ENCODE measurements around the gene DMTF1. TPM values are rescaled to one million over a fixed set of nuclear protein-coding genes. Genes with fewer than 3 reads are reported as not detected.

Gene DMTF1
- polyA plus RNA-seq, 1 experiment: 61.1 TPM

DNA sequence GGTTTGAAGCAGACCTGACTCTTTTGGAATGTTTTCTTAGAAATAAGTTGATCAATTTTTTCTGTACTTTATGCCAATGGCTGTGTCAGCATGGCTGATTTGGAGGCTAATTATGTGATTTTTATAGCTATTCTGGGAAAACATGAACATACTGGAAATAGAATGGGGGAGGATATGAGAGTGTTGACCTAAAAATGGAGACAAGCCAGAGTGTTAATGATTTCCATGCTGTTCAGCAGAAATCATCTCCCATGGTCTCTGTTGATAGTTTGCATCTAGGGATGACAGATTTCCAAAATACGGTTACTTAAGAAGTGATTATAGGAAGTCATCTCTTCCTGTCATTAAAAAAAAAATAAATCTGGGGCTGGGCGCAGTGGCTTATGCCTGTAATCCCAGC lies 32.7 kb upstream of the DMTF1 start:
- Histone ChIP-seq H3K4me3 (ENCODE audit: low read depth, low read length) (no peak overlapping the region), H3K36me3 (ENCODE audit: control insufficient read depth, insufficient read depth, low read length) (no peaks in the 10 kb centered on the region), H3K27me3 (ENCODE audit: control insufficient read depth, insufficient read depth, low read length) (no peaks in the 10 kb centered on the region)
- POLR2A ChIA-PET: no interaction called here
- TF ChIP-seq, protein P1, sequence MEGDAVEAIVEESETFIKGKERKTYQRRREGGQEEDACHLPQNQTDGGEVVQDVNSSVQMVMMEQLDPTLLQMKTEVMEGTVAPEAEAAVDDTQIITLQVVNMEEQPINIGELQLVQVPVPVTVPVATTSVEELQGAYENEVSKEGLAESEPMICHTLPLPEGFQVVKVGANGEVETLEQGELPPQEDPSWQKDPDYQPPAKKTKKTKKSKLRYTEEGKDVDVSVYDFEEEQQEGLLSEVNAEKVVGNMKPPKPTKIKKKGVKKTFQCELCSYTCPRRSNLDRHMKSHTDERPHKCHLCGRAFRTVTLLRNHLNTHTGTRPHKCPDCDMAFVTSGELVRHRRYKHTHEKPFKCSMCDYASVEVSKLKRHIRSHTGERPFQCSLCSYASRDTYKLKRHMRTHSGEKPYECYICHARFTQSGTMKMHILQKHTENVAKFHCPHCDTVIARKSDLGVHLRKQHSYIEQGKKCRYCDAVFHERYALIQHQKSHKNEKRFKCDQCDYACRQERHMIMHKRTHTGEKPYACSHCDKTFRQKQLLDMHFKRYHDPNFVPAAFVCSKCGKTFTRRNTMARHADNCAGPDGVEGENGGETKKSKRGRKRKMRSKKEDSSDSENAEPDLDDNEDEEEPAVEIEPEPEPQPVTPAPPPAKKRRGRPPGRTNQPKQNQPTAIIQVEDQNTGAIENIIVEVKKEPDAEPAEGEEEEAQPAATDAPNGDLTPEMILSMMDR (IDR thresholded peaks at IDR 0.05; ENCODE audit: insufficient read depth, low read depth, low read length): no peak
- CTCF ChIA-PET: interaction anchor here (0.7 to 0.8 kb wide), 2 partner anchors 20 to 39 kb away, joined by 4 to 7 read pairs; no protein-coding TSS in a partner anchor
- DNase-seq (ENCODE audit: low read depth): no peak

- ChIA-PET CTCF (no interaction called here), POLR2A (no interaction called here)
- no peak for DNase-seq (ENCODE audit: low read depth)
- Histone ChIP-seq H3K4me3 (ENCODE audit: low read depth, low read length) (no peak overlapping the region), H3K36me3 (ENCODE audit: control insufficient read depth, insufficient read depth, low read length) (no peaks in the 10 kb centered on the region), H3K27me3 (ENCODE audit: control insufficient read depth, insufficient read depth, low read length) (no peaks in the 10 kb centered on the region)
- TF ChIP-seq, protein P1 (IDR thresholded peaks at IDR 0.05; ENCODE audit: insufficient read depth, low read depth, low read length): no peak
These were observed 29.1 kb upstream of the DMTF1 start for GRCh38 chr7:87123105-87123504.

DNA sequence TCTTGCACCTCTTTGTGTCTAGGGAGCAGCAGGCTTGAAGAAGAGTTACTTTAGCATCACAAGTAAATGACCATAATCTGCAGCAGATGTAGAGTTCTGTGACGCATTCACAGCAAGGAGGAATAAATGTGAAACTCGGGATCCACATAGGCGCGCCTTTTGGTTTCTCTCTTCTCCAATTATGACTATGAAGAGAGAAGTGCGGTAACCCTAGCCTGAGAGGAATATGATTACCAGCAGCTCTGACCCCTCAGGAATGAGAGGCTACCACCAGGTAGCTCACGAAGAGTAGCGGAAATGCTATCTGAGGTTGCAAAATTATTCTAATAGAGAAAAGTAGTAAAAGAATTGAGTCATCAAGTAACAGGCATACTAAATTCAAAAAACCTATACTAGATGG lies 25.2 kb upstream of the DMTF1 start:
- no peaks in the 10 kb centered on the region; the same call in 1 of the 2 replicates for H3K27me3 ChIP-seq (ENCODE audit: control insufficient read depth, insufficient read depth, low read length)
- ChIA-PET CTCF (interaction anchor here (0.7 kb wide), 1 partner anchor 165 kb away, joined by 3 read pairs; no protein-coding TSS in a partner anchor), POLR2A (no interaction called here)
- H3K36me3 ChIP-seq (ENCODE audit: control insufficient read depth, insufficient read depth, low read length): no peaks in the 10 kb centered on the region
- no peak overlapping the region for H3K4me3 ChIP-seq (ENCODE audit: low read depth, low read length)
- TF ChIP-seq, protein P1 (IDR thresholded peaks at IDR 0.05; ENCODE audit: insufficient read depth, low read depth, low read length): no peak
- no peak for DNase-seq (ENCODE audit: low read depth)

DNA sequence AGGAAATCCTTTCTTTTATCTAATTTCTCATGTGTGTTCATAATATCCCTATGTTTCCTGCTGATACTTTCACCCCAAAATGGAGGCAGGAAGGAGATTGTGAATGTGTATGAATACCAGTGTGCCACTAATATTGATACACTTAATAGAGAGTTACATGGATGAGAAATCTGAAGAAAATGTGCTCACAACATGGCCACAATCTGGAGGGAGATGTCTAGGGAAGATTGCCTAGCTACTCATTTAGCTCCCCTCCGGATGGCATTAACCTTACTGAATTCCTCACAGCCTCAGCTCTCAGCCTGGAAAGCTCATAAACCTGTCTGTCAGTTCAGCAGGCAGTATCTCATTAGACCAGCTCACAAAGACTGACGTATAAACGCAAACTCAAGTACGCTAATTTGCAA lies 23.4 kb upstream of the DMTF1 start:
- ChIA-PET POLR2A (no interaction called here), CTCF (interaction anchor here (0.6 kb wide), 1 partner anchor 136 kb away, joined by 3 read pairs; no protein-coding TSS in a partner anchor)
- TF ChIP-seq, protein P1 (IDR thresholded peaks at IDR 0.05; ENCODE audit: insufficient read depth, low read depth, low read length): no peak
- no peak for DNase-seq (ENCODE audit: low read depth)
- Histone ChIP-seq H3K36me3 (ENCODE audit: control insufficient read depth, insufficient read depth, low read length) (no peaks in the 10 kb centered on the region), H3K4me3 (ENCODE audit: low read depth, low read length) (no peak overlapping the region), H3K27me3 (ENCODE audit: control insufficient read depth, insufficient read depth, low read length) (no peaks in the 10 kb centered on the region; the same call in 1 of the 2 replicates)

DNA sequence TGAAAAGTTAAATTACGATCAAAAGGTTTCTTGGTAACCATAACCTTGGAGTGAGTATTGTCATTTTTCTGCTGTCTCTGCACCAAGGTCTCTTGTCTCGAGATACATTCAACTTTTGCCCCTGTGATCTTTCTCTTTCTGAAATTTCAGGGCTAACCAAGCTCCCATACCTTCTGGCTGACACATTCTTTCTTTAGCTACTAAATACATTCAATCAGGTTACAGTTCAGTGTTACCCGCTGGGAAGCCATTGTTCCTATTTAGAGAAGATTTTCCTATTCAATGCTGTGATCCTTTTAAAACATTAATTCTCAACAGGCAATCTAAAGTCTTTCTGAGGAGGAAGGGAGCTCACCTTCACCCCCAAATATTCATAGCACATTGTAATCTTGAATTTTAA lies 22.9 kb upstream of the DMTF1 start:
- no peak for DNase-seq (ENCODE audit: low read depth)
- Histone ChIP-seq H3K36me3 (ENCODE audit: control insufficient read depth, insufficient read depth, low read length) (no peaks in the 10 kb centered on the region), H3K4me3 (ENCODE audit: low read depth, low read length) (no peak overlapping the region), H3K27me3 (ENCODE audit: control insufficient read depth, insufficient read depth, low read length) (no peaks in the 10 kb centered on the region; the same call in 1 of the 2 replicates)
- ChIA-PET POLR2A (no interaction called here), CTCF (interaction anchor here (0.6 kb wide), 1 partner anchor 137 kb away, joined by 3 read pairs; no protein-coding TSS in a partner anchor)
- TF ChIP-seq, protein P1 (IDR thresholded peaks at IDR 0.05; ENCODE audit: insufficient read depth, low read depth, low read length): no peak

Measured in BJ (cell line).